Brain pericyte (primary cell): ENCODE data around the gene AREG.
A peak's percentile ranks its signal among the peaks of the same experiment; 100 is the strongest.
"Not testable (repeated sequence)": the region's sequence is repeated elsewhere in the genome, so short reads cannot be mapped to it uniquely, and the experiment has no call there.

ENCODE experiments used
- DNase-seq: peaks from one replicate; pipeline ENCODE4 v3.0.0-alpha.2; 2012; ENCODE audit warnings: low read depth, low spot score

The AREG gene, protein sequence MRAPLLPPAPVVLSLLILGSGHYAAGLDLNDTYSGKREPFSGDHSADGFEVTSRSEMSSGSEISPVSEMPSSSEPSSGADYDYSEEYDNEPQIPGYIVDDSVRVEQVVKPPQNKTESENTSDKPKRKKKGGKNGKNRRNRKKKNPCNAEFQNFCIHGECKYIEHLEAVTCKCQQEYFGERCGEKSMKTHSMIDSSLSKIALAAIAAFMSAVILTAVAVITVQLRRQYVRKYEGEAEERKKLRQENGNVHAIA

GRCh38 chr4:74444891-74445642 lies at the start of gene AREG:
TSS of gene AREG (plus strand) at chr4:74445136. CDS start at chr4:74445346, 210 bp downstream.
- DNase-seq = no peak

GRCh38 chr4:74395633-74396032 lies 49.3 kb upstream of the AREG start:
- no peak for DNase-seq

GRCh38 chr4:74397748-74398426 lies 47.0 kb upstream of the AREG start:
- DNase-seq = no peak

GRCh38 chr4:74398894-74399589 lies 45.9 kb upstream of the AREG start:
- not testable (repeated sequence) for DNase-seq

GRCh38 chr4:74400395-74400794 lies 44.5 kb upstream of the AREG start:
- DNase-seq = no peak

DNA sequence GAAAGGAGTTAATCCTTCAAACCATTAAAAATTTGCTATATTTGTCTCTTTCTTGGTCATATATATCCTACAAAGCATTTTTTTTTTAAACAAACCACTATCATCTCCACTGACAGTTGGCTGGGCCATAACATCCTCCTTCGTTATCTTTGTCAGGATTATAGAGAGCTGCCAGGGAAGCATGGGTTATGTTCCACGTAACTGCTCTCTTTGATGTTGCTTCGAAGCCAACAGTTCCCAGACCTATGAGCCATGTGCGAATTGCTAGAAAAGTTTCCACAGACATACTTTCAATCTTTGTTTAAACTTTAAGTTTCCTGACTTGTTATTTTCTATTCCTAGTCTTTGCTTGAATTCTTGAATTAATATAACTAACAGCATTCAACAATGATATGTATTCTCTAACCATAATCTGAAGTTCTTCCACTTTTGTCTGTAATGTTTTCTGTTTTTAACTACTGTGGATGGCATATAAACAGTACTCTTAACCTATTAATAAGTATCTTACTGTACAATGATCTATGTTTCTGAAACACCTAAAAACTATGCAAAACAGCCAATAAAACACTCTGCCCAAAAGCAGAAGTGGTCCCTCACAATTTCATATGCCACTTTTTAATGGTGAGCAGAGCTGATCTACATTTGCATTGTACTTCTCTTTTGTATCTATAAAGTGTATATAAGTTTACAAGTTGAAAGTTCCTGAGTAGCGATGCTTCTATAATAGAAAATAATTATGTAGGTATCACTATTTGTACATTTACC lies 42.1 kb upstream of the AREG start:
- no peak for DNase-seq

GRCh38 chr4:74407891-74408290 lies 37.0 kb upstream of the AREG start:
- no peak for DNase-seq

- no peak for DNase-seq
These were observed 36.3 kb upstream of the AREG start for GRCh38 chr4:74408639-74409038.

- no peak for DNase-seq
These were observed 34.7 kb upstream of the AREG start for GRCh38 chr4:74410272-74410671.

DNA sequence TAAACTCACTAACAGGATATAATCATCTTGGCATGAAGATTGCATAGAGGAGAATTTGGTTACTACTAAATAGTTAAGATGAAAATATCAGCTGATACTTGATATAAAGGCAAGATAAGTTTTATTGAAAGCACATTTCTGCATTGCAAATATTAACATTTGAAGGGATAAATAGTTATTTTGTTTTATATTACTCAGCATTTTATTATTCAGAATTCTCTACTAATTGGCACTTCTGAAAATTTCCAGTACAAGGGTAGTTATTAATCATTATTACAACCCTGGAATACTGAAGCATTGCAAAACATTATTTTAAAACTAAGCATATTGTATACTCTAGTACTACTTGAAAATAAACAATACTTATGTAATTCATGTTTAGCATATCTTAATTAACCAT lies 32.7 kb upstream of the AREG start:
- DNase-seq = no peak

- DNase-seq = no peak
These were observed 31.7 kb upstream of the AREG start for GRCh38 chr4:74413265-74413664.

GRCh38 chr4:74414149-74414809 lies 30.7 kb upstream of the AREG start:
- DNase-seq = no peak

GRCh38 chr4:74415602-74416300 lies 29.2 kb upstream of the AREG start:
- no peak for DNase-seq

DNA sequence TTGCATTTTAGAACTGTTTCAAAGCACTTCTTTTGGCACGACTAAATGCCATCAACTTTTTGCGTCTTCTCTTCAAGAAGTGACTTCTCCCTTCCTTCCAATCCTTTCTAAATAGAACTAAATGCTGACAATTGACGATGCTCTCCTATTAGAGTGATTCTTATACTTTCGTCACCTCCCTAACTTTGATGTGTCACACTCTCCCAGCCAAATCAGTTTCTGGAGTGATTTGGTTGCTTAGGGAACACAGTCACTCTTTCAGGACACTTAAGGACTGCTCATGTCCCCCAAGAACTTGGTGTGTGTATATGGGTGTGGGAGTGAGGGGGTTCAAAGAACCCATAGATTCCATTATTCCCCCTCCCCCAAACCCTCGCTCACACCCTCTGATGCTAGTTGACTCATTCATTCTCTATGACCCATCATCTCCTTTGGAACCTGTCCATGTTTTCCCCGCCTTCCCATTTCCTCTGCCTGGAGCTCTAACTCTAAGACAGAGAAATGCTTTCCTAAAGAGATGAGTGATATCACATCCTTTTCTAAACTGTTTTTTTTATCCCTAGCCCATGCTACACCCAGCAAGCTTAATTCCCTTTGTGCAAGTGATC lies 26.8 kb upstream of the AREG start:
- DNase-seq = no peak

DNA sequence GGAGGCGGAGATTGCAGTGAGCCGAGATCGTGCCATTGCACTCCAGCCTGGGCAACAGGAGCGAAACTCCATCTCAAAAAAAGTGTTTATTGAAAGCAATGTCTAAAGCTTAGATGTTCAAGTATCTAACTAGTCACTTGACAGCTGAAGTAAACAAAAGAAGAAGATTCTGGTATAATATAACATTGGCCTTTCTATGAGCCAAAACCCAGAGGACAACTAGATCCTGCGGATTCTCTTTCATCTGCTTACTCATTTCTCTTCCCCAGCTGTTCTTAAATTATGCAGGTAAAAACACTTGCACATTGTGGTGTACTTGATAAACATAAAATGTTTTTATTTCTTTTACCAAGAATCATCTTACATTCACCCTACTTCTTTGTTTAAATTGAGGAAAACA lies 24.1 kb upstream of the AREG start:
- DNase-seq = no peak

DNA sequence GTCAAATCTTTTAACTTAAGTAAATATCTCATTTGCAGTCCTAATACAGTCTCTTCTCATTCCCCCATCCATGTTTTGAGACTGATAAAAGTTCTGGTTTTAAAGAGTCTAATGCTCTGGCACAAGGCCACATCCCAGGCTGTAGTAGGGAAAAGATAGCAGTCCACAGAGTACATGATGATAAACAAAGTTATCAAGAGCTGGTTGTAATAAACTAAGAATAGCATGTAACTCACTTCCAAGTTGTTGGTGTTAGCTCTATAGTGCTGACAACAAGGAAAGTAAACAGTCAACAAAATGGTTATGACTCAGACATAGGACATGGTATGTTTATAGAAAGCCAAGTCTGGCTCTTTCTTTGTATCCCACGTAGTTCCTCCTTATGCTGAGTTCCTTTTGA lies 21.8 kb upstream of the AREG start:
- no peak for DNase-seq

- no peak for DNase-seq
These were observed 20.8 kb upstream of the AREG start for GRCh38 chr4:74424111-74424510.

GRCh38 chr4:74426101-74426500 lies 18.8 kb upstream of the AREG start:
- DNase-seq = peak; percentile 84

- no peak for DNase-seq
These were observed 16.7 kb upstream of the AREG start for GRCh38 chr4:74428276-74428675.
